Measurements from ENCODE around the gene PCDHGC5.

PCDHGC5 gene

DNA sequence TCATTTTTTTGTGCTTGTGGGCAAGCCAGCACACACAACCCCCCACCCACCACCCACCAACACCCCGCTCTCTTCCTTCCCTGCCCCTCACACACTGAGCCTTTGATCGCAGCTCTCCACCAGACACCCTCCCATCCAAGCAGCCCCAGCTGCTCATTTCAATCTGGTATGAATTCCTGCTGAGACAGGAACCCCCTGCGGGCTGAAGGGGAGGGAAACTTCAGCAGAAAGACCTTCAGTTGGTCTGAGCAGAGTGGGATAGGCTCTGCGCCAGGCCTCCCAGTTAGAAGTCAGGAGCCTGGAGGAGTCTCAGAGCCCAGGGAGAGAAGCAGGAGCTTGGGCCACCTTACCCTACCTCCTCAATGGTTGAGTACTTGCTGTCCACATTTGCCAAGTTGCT lies 7.2 kb downstream of the PCDHGC5 start:
- H3K4me1 Mint-ChIP-seq (ENCODE audit: low read depth) = peaks cover 6% of the 10 kb centered on the region
- H3K27ac Mint-ChIP-seq = no peak overlapping the region
- no peaks in the 10 kb centered on the region for H3K9me3 Mint-ChIP-seq
- H3K36me3 Mint-ChIP-seq (ENCODE audit: low read depth) = no peaks in the 10 kb centered on the region
- no peak overlapping the region for H3K4me3 Mint-ChIP-seq
- peaks cover 70% of the 10 kb centered on the region for H3K27me3 Mint-ChIP-seq
- intact Hi-C loops (cut with micrococcal nuclease) = no loop called here

- Mint-ChIP-seq H3K4me1 (ENCODE audit: low read depth) (no peaks in the 10 kb centered on the region), H3K36me3 (ENCODE audit: low read depth) (no peaks in the 10 kb centered on the region), H3K9me3 (no peaks in the 10 kb centered on the region)
These were observed 12.9 kb downstream of the PCDHGC5 start for GRCh38 chr5:141501761-141502160.

GRCh38 chr5:141503681-141504080 lies 14.8 kb downstream of the PCDHGC5 start:
- peaks cover 5% of the 10 kb centered on the region for H3K4me1 Mint-ChIP-seq (ENCODE audit: low read depth)
- no peak overlapping the region for H3K27ac Mint-ChIP-seq
- no peak overlapping the region for H3K4me3 Mint-ChIP-seq
- H3K9me3 Mint-ChIP-seq = no peaks in the 10 kb centered on the region
- H3K36me3 Mint-ChIP-seq (ENCODE audit: low read depth) = no peaks in the 10 kb centered on the region
- H3K27me3 Mint-ChIP-seq = peaks cover 15% of the 10 kb centered on the region
- intact Hi-C loops (cut with micrococcal nuclease) = no loop called here

More at GRCh38 chr5:141501761-141502160, 12.9 kb downstream of the PCDHGC5 start:
- peaks cover 26% of the 10 kb centered on the region for H3K27me3 Mint-ChIP-seq
- no peak overlapping the region for H3K4me3 Mint-ChIP-seq
- intact Hi-C loops (cut with micrococcal nuclease) = no loop called here
- H3K27ac Mint-ChIP-seq = no peak overlapping the region

DNA sequence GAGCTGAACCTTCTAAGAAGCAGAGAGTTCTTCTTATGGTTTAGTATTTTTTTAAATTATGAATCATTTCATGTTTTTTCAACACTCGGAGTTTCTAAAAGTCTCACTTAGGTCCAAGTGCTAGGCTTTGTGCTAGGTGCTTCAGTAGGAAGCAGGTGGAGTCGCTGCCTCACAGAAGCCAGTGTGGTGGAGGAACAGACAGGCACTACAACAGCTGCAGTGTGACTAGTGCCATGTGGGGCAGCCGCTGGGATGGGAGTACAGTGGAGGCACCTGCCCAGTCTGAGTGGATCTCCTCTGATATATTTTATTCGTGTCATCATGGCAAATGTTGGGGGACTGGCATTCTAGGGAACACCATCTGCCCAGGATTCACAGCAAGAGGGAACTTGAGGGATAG lies 15.3 kb downstream of the PCDHGC5 start:
- Mint-ChIP-seq H3K4me3 (no peak overlapping the region), H3K36me3 (ENCODE audit: low read depth) (no peaks in the 10 kb centered on the region), H3K9me3 (no peaks in the 10 kb centered on the region), H3K27me3 (peaks cover 15% of the 10 kb centered on the region), H3K4me1 (ENCODE audit: low read depth) (peaks cover 10% of the 10 kb centered on the region), H3K27ac (no peak overlapping the region)
- intact Hi-C loops (cut with micrococcal nuclease) = no loop called here

DNA sequence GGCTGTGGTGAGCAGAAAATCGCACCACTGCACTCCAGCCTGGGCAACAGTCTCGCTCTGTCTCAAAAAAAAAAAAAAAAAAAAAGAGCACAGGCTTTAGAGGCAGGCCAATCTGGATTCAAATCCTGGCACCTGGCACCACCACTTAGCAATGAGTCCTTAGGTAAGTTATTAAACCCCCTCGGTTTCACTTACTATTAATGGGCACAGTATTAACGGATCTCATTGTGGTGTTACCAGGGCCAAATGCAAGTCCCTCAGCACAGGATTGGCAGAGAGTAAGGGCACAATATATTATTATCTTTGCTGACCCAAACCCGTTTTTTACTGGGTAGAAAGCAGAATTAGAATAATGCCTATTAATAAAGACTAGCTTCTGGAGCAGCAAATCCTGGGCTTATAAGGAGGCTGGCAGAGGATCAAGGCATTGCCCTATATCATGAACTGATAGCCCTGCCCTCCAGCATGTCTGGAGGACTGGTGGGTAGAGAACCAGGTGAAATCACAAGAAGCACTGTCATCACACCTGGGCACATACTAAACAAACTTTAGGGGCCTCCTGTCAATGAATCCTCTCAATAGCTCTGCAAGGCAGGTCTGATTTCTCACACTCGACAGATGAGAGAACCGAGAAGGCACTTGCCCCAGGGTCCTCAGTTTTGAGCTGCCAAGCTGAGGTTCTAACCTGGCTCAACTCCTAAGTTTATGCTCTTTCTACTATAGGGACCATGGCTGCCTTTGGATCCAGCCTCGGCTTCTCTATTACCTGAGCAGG lies 17.7 kb downstream of the PCDHGC5 start:
- no peak overlapping the region for H3K4me3 Mint-ChIP-seq
- intact Hi-C loops (cut with micrococcal nuclease) = no loop called here

DNA sequence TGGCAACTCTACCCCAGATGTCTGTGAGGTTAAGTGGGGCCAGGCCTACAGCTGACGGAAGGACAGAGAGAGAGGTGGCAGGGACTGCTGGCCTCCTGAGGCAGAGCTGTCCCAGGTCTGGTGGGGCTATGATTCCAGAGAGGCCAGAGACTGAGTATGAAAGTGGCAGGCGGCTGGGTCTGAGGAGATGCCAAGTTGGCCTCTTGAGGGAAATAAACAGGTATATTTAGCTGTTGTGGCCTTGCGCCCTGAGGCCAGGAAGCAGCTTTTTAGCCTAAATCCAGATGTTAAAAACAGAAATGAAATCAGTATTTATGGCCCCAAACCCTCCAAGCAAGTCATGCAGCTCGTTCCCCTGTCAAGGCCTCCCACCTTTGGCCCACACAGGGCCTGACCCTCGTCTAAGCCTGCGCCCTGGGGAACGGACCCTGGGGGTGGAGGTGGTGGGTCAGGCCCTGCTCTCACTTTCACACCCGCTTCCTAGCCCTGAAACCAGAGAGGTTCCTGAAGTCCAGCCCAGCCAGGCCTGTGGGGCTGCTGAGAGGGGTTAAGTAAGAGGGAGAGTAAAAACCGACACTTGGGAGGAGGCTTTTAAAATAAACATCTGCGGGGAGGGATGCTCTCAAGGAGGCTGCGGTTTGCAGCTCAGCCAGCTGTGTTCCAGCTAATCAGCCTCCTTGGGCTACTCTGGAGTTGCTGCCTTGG lies 18.7 kb downstream of the PCDHGC5 start:
- H3K4me1 Mint-ChIP-seq (ENCODE audit: low read depth) = peaks cover 27% of the 10 kb centered on the region
- no peaks in the 10 kb centered on the region for H3K9me3 Mint-ChIP-seq
- no peak overlapping the region for H3K4me3 Mint-ChIP-seq
- no peak overlapping the region for H3K27ac Mint-ChIP-seq
- peaks cover 22% of the 10 kb centered on the region for H3K27me3 Mint-ChIP-seq
- intact Hi-C loops (cut with micrococcal nuclease) = no loop called here
- peaks cover under 1% of the 10 kb centered on the region for H3K36me3 Mint-ChIP-seq (ENCODE audit: low read depth)

More for the DNA sequence above, 17.7 kb downstream of the PCDHGC5 start:
- Mint-ChIP-seq H3K36me3 (ENCODE audit: low read depth) (no peaks in the 10 kb centered on the region), H3K27me3 (peaks cover 19% of the 10 kb centered on the region), H3K27ac (no peak overlapping the region), H3K4me1 (ENCODE audit: low read depth) (peaks cover 21% of the 10 kb centered on the region), H3K9me3 (no peaks in the 10 kb centered on the region)

DNA sequence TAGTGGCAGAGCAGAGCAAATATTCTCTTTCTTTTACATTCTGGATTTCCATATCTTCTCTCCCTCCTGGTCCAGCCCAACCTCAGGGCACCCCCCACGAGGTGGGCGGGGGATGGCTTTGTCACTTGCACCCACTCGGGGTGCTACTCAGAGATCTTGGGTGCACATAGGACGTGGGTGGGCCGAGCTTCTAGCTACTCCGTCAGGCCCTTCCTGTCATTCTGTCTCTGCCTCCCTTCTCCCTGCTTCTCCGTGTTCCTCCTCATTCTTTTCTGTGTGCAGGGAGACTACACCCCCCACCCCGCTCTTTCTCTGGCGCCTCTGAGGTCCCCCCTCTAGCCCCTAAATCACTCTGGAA lies 19.5 kb downstream of the PCDHGC5 start:
- Mint-ChIP-seq H3K4me1 (ENCODE audit: low read depth) (peaks cover 36% of the 10 kb centered on the region), H3K27me3 (peaks cover 28% of the 10 kb centered on the region), H3K9me3 (no peaks in the 10 kb centered on the region), H3K27ac (no peak overlapping the region), H3K4me3 (no peak overlapping the region), H3K36me3 (ENCODE audit: low read depth) (peaks cover 9% of the 10 kb centered on the region)
- intact Hi-C loops (cut with micrococcal nuclease) = no loop called here

DNA sequence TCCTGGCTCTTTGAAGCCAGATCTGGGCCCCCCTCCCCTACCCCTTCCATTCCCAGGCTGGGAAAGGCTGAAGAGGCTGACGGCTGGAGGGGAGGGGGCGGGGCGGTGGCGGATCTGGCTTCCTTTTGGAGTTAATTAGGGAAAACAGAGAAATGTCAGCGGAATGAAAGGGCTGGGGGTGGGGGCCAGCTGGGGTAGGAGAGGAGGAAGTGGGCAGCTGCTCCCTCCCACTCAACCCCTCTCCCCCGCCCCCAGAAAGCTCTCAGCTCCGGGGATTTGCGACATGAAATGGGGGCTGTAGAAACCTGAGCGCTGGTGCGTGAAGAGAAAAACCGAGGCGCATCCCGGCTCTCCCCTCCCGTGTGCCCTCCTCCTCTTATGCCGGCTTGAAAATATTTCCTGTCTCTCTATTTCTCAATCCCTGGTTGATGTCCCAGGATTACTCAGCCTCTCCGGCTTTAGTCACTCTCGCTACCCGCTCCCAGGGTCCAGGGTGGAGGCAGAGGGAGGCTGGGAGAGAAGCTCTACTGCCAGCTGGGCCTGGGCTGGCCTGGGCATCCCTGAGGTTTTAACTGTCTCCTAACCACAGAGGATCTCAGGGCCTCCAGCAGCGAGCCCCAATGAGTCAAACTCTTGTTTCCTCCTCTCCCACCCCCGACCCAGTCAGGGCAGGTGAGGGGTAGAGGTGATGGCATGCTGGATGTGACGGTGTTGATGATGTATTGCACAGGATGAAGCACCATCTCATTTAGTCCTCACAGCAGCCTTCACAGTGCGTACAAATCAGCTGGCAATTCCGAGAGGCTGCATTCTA lies 20.1 kb downstream of the PCDHGC5 start:
- intact Hi-C loops (cut with micrococcal nuclease) = no loop called here
- peaks cover 42% of the 10 kb centered on the region for H3K4me1 Mint-ChIP-seq (ENCODE audit: low read depth)
- H3K27me3 Mint-ChIP-seq = peaks cover 30% of the 10 kb centered on the region
- no peaks in the 10 kb centered on the region for H3K9me3 Mint-ChIP-seq
- peaks cover 15% of the 10 kb centered on the region for H3K36me3 Mint-ChIP-seq (ENCODE audit: low read depth)
- H3K4me3 Mint-ChIP-seq = peak overlapping the region; percentile 22
- no peak overlapping the region for H3K27ac Mint-ChIP-seq

- Mint-ChIP-seq H3K4me3 (no peak overlapping the region), H3K4me1 (ENCODE audit: low read depth) (peaks cover 53% of the 10 kb centered on the region), H3K36me3 (ENCODE audit: low read depth) (peaks cover 26% of the 10 kb centered on the region), H3K27ac (no peak overlapping the region), H3K27me3 (peaks cover 26% of the 10 kb centered on the region), H3K9me3 (no peaks in the 10 kb centered on the region)
- intact Hi-C loops (cut with micrococcal nuclease) = loop anchor here (10.0 kb wide), 1 partner anchor 185 kb away; the partner anchor contains the start of gene TAF7
These were observed 21.3 kb downstream of the PCDHGC5 start for GRCh38 chr5:141510160-141510559.

DNA sequence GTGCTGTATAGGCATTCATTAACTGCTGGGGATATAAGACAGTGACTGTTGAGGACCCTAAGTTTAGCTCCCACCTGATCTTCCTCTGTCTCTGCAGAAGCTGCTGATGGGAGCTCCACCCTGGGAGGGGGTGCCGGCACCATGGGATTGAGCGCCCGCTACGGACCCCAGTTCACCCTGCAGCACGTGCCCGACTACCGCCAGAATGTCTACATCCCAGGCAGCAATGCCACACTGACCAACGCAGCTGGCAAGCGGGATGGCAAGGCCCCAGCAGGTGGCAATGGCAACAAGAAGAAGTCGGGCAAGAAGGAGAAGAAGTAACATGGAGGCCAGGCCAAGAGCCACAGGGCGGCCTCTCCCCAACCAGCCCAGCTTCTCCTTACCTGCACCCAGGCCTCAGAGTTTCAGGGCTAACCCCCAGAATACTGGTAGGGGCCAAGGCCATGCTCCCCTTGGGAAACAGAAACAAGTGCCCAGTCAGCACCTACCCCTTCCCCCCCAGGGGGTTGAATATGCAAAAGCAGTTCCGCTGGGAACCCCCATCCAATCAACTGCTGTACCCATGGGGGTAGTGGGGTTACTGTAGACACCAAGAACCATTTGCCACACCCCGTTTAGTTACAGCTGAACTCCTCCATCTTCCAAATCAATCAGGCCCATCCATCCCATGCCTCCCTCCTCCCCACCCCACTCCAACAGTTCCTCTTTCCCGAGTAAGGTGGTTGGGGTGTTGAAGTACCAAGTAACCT lies 22.1 kb downstream of the PCDHGC5 start:
- intact Hi-C loops (cut with micrococcal nuclease) = loop anchor here (10.0 kb wide), 1 partner anchor 186 kb away; the partner anchor contains the start of gene TAF7
- Mint-ChIP-seq H3K4me3 (no peak overlapping the region), H3K27me3 (peaks cover 24% of the 10 kb centered on the region), H3K36me3 (ENCODE audit: low read depth) (peaks cover 35% of the 10 kb centered on the region), H3K27ac (no peak overlapping the region), H3K9me3 (no peaks in the 10 kb centered on the region), H3K4me1 (ENCODE audit: low read depth) (peaks cover 61% of the 10 kb centered on the region)

GRCh38 chr5:141511771-141512325 lies 23.0 kb downstream of the PCDHGC5 start:
- Mint-ChIP-seq H3K36me3 (ENCODE audit: low read depth) (peaks cover 43% of the 10 kb centered on the region), H3K27ac (no peak overlapping the region), H3K4me1 (ENCODE audit: low read depth) (peaks cover 69% of the 10 kb centered on the region), H3K4me3 (no peak overlapping the region), H3K9me3 (no peaks in the 10 kb centered on the region), H3K27me3 (peaks cover 24% of the 10 kb centered on the region)
- intact Hi-C loops (cut with micrococcal nuclease) = loop anchor here (10.0 kb wide), 1 partner anchor 187 kb away; the partner anchor contains the start of gene TAF7

DNA sequence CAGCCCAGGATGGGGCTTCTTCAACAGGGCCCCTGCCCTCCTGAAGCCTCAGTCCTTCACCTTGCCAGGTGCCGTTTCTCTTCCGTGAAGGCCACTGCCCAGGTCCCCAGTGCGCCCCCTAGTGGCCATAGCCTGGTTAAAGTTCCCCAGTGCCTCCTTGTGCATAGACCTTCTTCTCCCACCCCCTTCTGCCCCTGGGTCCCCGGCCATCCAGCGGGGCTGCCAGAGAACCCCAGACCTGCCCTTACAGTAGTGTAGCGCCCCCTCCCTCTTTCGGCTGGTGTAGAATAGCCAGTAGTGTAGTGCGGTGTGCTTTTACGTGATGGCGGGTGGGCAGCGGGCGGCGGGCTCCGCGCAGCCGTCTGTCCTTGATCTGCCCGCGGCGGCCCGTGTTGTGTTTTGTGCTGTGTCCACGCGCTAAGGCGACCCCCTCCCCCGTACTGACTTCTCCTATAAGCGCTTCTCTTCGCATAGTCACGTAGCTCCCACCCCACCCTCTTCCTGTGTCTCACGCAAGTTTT lies 23.6 kb downstream of the PCDHGC5 start:
- Mint-ChIP-seq H3K9me3 (no peaks in the 10 kb centered on the region), H3K36me3 (ENCODE audit: low read depth) (peaks cover 49% of the 10 kb centered on the region), H3K27me3 (peaks cover 24% of the 10 kb centered on the region), H3K27ac (peak overlapping the region; percentile 55), H3K4me1 (ENCODE audit: low read depth) (peaks cover 75% of the 10 kb centered on the region), H3K4me3 (peak overlapping the region; percentile 74)
- intact Hi-C loops (cut with micrococcal nuclease) = loop anchor here (10.0 kb wide), 1 partner anchor 188 kb away; the partner anchor contains the start of gene TAF7

All from dendritic cell treated with granulocyte-macrophage colony-stimulating factor and Interleukin-4, amounts not matched to agents 40 ng/mL and 50 ng/mL, for 4 days (primary cell).